Osteoblast (primary cell): ENCODE measurements around the gene ARL8A. TPM values are rescaled to one million over a fixed set of nuclear protein-coding genes. Genes with fewer than 3 reads are reported as not detected.

ENCODE experiments used
- DNase-seq: peaks from one replicate; pipeline ENCODE4 v3.0.0; 2011; ENCODE audit warnings: low spot score, mixed read lengths; ENCODE audit not compliant: insufficient read length; ENCODE audit errors: missing footprints
- H2AFZ ChIP-seq: 2 replicates; pipeline ENCODE4 v1.6.0; 2011; ENCODE audit warnings: mild to moderate bottlenecking, low read length
- H3K27ac ChIP-seq: 2 replicates; pipeline ENCODE4 v1.5.1; 2011; ENCODE audit warnings: mild to moderate bottlenecking, low read depth, low read length, moderate library complexity
- H3K27me3 ChIP-seq: 2 replicates; pipeline ENCODE4 v1.6.0; 2012; ENCODE audit warnings: mild to moderate bottlenecking, control low read depth, inconsistent platforms, low read length, moderate library complexity; ENCODE audit not compliant: insufficient read depth
- H3K36me3 ChIP-seq: 2 replicates; pipeline ENCODE4 v1.5.1; 2011; ENCODE audit warnings: mild to moderate bottlenecking, low read length, control low read depth, moderate library complexity; ENCODE audit not compliant: insufficient read depth
- H3K4me1 ChIP-seq: 2 replicates; pipeline ENCODE4 v1.5.1; 2011; ENCODE audit warnings: mild to moderate bottlenecking, low read length, control low read depth, moderate library complexity; ENCODE audit not compliant: insufficient read depth
- H3K4me2 ChIP-seq: 2 replicates; pipeline ENCODE4 v1.6.0; 2011; ENCODE audit warnings: mild to moderate bottlenecking, low read length; ENCODE audit not compliant: insufficient read depth
- H3K4me3 ChIP-seq: fragments of 200-600 bp; sonication (generic); 3 replicates; pipeline ENCODE4 v1.5.1; 2012; ENCODE audit warnings: mild to moderate bottlenecking, low read length, inconsistent platforms; ENCODE audit not compliant: insufficient read depth
- H3K79me2 ChIP-seq: 2 replicates; pipeline ENCODE4 v1.6.0; 2012; ENCODE audit warnings: mild to moderate bottlenecking, low read length, control low read depth, inconsistent platforms; ENCODE audit not compliant: insufficient read depth
- H3K9me3 ChIP-seq: 2 replicates; pipeline ENCODE4 v1.5.1; 2011; ENCODE audit warnings: low read depth, low read length, control low read depth
- H4K20me1 ChIP-seq: 2 replicates; pipeline ENCODE4 v1.6.0; 2012; ENCODE audit warnings: mild to moderate bottlenecking, low read length, control low read depth; ENCODE audit not compliant: insufficient read depth
- total RNA-seq: library from RNA; depleted of rRNA; stranded (reverse); fragments of >200 nt; gene quantifications from 2 replicates; pipeline ENCODE4 v1.2.3, GENCODE V29; 2012
- TF ChIP-seq, protein P1 (sequence below): IDR thresholded peaks from 2 replicates; pipeline ENCODE4 v1.5.1; 2011; ENCODE audit warnings: mild to moderate bottlenecking, low read depth, low read length, moderate library complexity; ENCODE audit errors: extremely low read depth

Gene ARL8A
- total RNA-seq, 1 donor: 24.2 TPM

DNA sequence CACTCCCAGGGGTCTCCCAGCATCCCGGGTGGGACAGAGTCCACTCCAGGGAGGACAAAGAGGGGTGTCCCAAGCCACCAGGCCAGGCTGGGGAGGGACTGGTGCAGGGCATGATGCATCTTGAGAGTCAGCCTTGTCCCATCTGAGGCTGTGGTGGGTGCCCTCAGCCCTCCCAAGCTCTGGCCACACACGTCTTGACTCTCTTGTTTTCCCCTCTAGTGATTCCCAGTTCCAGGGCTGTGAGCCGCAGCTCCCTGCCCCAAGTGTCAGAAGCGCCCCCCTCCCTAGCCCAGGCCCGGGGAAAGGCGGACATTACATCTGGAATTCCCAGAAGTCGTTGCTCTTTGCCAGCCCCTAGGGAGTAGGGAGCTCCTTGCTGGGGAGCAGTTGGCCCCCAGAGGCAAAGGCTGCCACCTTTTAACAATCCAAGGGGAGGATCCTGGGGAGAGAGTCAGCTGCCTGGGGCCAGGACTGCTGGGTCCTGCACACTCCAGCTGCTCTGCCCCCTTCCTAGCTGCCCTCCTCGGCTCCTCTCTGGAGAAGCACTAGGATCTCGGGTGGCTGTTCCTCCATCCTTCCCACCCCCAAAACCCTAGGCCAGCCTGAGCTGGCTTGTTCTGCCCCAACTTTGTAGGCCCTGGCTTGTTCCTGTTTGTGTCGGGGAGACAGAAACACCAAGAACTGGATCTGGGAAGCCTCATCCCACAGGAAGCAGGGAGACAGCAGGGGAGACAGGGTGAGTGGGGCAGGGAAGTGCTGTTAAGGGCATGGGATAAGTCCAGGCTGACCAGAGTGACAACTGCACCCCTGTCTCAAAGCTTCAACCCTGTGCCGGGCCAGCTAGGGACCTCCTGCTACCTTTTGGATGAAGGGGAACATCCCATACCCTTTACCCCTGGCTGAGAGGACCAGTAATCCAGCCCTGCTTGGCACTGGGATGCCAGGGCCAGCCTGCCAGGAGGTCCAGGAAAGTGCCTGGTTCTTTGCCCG is 19.0 kb upstream of the ARL8A start:
- H3K36me3 ChIP-seq: no peaks in the 10 kb centered on the region
- no peaks in the 10 kb centered on the region for H3K4me1 ChIP-seq
- H3K27ac ChIP-seq: no peak overlapping the region
- no peak overlapping the region for H2AFZ ChIP-seq
- H3K79me2 ChIP-seq: no peaks in the 10 kb centered on the region
- H4K20me1 ChIP-seq: no peaks in the 10 kb centered on the region
- peaks cover 2% of the 10 kb centered on the region for H3K27me3 ChIP-seq
- DNase-seq: peak; percentile 65
- H3K4me2 ChIP-seq: no peak overlapping the region
- TF ChIP-seq, protein P1, sequence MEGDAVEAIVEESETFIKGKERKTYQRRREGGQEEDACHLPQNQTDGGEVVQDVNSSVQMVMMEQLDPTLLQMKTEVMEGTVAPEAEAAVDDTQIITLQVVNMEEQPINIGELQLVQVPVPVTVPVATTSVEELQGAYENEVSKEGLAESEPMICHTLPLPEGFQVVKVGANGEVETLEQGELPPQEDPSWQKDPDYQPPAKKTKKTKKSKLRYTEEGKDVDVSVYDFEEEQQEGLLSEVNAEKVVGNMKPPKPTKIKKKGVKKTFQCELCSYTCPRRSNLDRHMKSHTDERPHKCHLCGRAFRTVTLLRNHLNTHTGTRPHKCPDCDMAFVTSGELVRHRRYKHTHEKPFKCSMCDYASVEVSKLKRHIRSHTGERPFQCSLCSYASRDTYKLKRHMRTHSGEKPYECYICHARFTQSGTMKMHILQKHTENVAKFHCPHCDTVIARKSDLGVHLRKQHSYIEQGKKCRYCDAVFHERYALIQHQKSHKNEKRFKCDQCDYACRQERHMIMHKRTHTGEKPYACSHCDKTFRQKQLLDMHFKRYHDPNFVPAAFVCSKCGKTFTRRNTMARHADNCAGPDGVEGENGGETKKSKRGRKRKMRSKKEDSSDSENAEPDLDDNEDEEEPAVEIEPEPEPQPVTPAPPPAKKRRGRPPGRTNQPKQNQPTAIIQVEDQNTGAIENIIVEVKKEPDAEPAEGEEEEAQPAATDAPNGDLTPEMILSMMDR: no peak
- no peak overlapping the region for H3K4me3 ChIP-seq
- H3K9me3 ChIP-seq: no peaks in the 10 kb centered on the region

- Histone ChIP-seq H3K4me2 (no peak overlapping the region), H3K79me2 (no peaks in the 10 kb centered on the region), H3K27ac (no peak overlapping the region), H3K4me3 (no peak overlapping the region), H3K9me3 (no peaks in the 10 kb centered on the region), H3K27me3 (peaks cover 2% of the 10 kb centered on the region), H3K36me3 (no peaks in the 10 kb centered on the region), H2AFZ (no peak overlapping the region), H4K20me1 (no peaks in the 10 kb centered on the region), H3K4me1 (no peaks in the 10 kb centered on the region)
- DNase-seq: peak; percentile 84
- TF ChIP-seq, protein P1: no peak
Measured at GRCh38 chr1:202162418-202163280, 18.1 kb upstream of the ARL8A start.

GRCh38 chr1:202162047-202162417 is 17.5 kb upstream of the ARL8A start:
- TF ChIP-seq, protein P1: no peak
- Histone ChIP-seq H3K9me3 (no peaks in the 10 kb centered on the region), H3K4me3 (no peak overlapping the region), H3K4me1 (no peaks in the 10 kb centered on the region), H2AFZ (no peak overlapping the region), H3K79me2 (no peaks in the 10 kb centered on the region), H3K36me3 (no peaks in the 10 kb centered on the region), H3K4me2 (no peak overlapping the region), H3K27ac (no peak overlapping the region), H3K27me3 (peaks cover 2% of the 10 kb centered on the region), H4K20me1 (no peaks in the 10 kb centered on the region)
- DNase-seq: peak; percentile 79
